HG02885 (cell line): Measurements from ENCODE around the gene CSTF2T.
"Not testable (repeated sequence)": the region's sequence is repeated elsewhere in the genome, so short reads cannot be mapped to it uniquely, and the experiment has no call there.

Experiments
- ATAC-seq: cut with Tn5 transposase; IDR thresholded peaks from one replicate; pipeline ENCODE4 v1.9.1; 2021; ENCODE audit warnings: mild to moderate bottlenecking; ENCODE audit not compliant: unreplicated experiment, poor library complexity

CSTF2T gene

GRCh38 chr10:51698473-51699063, 827 bp downstream of the CSTF2T start:
- no peak for ATAC-seq

- no peak for ATAC-seq
Measured at GRCh38 chr10:51696251-51696650, 3.1 kb downstream of the CSTF2T start.

DNA sequence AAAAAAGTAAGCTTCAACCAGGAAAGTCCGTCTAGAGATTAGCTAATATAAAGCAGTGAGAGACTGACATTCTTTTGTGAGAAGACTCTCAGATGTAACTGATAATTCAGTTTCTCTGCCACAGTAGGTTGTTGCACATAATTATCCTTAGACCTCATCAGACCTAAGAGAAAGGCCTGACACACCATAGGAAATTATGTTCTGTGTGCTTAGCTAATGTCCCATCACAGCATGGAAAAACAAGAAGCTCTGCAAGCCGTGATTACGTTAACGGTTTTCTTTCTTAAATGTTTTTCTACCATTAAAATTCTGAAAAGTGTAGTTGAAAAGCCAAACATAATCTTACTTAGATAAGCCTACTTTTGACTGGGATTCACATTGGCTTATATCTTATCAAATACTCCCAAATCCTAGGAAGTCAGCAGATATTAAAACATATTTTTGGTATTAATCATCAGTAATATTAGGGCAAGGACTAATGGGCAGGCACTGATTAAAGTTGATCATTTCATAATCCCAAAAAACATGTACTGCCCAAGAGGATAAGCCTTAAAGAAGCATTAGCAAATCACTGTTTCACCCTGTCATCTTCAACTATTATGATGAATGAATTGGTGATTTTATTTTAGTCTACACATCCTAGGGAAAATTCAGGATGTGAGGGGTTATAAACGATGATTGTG, 5.2 kb downstream of the CSTF2T start:
- no peak for ATAC-seq

DNA sequence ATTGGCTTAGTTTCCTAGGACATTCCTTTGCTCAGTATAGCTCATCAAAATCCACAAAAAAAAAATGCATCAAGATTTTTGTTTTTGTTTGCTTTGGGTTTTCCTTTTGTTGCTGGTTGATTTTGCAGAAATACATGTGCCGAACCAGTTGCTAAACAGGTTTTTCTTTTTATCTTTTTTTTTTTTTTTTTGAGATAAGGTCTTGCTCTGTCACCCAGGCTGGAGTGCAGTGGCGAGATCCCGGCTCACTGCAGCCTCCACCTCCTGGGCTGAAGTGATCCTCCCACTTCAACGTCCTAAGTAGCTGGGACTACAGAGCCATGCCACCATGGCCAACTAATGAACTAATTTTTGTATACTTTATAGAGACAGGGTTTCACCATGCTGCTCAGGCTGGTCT, 8.3 kb downstream of the CSTF2T start:
- no peak for ATAC-seq

DNA sequence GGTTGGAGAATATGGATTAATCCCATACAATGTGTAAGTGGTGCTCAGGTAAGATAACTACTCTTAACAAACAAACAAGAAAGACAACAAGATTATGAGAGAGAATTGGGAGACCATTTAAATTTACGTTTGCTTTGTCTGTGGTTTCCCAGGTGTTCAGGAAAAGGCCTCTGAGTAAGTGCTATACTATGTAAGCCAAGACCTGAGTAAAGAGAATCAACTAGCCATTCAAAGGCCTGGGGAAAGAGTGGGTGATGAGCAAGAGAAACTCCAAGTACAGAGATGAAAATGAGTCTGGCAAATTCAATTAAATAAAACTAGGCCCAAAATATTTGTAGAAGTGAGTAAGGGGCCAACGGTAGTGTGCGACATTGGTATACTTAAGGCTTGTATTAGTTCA, 9.9 kb downstream of the CSTF2T start:
- no peak for ATAC-seq

GRCh38 chr10:51688826-51689225, 10.6 kb downstream of the CSTF2T start:
- not testable (repeated sequence) for ATAC-seq

DNA sequence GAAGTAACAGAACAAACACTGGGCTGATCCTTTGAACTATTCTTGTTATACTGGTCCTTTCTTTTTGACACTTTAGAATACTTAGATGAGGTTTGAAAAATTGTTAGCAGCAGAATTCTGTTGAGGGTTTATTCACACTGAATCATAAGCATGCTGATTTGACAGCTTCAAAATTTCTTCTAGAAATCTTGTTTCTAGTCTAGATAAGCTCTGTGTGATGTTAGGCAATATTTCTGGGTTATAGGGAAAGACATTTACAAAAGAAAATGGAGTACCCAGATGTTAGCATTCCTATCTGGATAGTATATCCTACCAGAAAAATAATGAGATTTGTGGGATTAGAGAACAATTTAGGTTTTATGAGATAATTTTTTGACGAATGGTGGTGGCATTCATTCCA, 12.1 kb downstream of the CSTF2T start:
- no peak for ATAC-seq

DNA sequence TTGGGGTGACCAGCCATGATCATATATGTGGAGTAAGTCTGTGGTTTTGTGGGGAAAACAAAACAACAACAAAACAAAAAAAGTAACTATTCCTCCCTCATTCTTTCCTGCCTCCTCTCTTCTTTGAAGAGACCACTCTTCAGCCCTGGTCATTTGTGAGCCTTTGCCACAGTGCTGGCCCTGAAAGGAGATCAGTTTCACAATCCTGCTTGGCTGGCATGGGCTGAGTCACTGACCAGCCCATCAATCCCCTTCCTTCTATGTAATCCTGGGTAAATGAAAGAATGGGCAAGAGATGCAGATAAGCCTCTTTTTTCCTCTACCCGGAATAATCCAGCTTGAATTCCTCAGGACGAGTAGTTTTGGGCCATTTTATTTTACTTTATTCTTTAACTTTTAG, 13.6 kb downstream of the CSTF2T start:
- ATAC-seq: no peak

DNA sequence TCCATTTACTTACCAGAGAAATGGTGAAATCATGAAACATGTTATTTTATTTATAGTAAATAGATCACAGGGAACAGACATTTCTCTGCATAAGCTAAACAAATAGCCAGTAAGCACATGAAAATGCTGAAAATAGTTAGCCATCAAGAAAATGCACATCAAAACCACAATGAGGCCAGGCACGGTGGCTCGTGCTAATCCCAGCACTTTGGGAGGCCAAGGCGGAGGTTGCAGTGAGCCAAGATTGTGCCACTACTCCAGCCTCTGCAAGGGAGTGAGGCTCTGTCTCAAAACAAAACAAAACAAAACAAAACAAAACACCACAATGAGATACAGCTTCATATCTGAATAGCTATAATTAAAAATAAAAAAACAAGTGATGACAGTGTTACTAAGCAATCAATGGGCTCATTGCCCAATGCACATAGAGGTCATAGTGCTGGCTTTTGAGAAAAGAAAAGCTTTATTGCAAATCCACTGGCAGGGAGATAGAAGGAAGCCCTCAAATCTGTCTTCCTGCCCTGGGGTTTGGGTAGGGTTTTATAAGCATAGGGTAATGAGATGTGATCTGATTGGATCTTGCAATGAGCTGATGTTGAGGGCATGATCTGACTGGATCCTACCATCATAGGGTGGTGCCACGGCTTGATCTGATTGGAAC, 16.2 kb downstream of the CSTF2T start:
- no peak for ATAC-seq

DNA sequence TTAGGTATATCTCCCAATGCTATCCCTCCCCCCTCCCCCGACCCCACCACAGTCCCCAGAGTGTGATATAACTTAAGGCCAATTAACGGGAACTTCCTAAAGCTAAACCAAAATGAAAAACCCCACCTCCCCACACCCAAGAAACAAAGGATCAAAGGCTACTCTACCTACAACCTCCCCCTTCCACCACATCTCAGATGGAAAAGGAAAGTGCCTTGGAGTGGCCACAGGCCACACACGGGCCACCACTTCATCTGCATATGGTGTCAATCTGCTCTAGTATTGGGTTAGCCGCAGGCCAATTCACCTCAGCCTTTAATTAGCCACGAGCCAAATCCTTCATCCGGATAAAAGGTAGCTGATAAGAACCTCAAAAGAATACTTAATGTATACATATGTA, 19.6 kb downstream of the CSTF2T start:
- ATAC-seq: no peak

DNA sequence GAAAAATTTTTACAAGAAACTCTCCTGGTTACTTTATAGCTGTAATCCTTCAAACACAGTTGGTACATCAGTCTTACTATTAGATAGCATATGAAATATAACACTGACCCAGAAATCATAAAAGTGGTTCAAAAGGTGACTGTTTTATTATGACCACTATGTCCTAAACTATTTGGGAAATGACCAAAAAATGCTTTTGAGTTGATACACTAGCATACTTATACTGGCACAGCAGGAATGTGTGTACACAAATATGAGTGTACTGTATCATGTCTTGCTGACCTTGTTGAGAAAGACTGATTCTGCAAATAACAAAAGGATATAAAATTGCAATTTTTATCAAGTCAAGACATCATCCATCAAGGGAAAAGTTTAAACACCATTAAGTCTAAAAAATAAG, 24.3 kb downstream of the CSTF2T start:
- no peak for ATAC-seq

- no peak for ATAC-seq
Measured at GRCh38 chr10:51672039-51672535, 27.3 kb downstream of the CSTF2T start.

DNA sequence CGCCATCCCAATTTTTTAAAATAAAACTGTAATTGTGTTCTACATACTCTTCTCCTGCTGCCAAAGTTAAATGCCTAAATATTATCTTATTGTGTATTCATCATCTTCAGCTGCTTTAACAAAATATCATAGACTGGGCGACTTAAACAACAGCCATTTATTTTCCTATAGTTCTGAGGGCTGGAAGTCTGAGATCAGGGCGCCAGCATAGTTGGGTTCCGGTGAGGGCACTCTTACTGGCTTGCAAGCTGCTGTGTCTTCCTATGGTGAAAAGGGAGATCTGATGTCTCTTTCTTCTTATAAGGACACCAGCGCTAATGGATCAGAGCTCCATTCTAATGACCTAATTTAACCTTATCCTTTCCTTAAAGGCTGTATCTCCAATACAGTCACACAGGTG, 30.4 kb downstream of the CSTF2T start:
- no peak for ATAC-seq

DNA sequence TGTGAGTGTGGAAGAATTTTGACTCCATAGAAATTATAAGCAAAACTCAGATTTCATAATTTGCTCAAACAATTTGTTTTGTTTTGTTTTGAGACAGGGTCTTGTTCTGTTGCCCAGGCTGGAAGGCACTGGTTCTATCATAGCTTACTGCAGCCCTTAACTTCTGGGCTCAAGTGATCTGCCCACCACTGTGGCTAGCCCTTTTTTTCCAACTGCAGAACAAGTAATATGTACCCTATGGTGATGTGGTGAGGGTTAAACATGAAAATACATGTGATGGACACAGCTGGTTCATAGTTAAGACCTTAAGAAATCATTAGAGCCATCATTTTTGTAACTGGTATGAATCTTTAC, 31.1 kb downstream of the CSTF2T start:
- no peak for ATAC-seq

- no peak for ATAC-seq
Measured at GRCh38 chr10:51667678-51668335, 31.6 kb downstream of the CSTF2T start.

GRCh38 chr10:51666456-51666855, 32.9 kb downstream of the CSTF2T start:
- ATAC-seq: no peak

DNA sequence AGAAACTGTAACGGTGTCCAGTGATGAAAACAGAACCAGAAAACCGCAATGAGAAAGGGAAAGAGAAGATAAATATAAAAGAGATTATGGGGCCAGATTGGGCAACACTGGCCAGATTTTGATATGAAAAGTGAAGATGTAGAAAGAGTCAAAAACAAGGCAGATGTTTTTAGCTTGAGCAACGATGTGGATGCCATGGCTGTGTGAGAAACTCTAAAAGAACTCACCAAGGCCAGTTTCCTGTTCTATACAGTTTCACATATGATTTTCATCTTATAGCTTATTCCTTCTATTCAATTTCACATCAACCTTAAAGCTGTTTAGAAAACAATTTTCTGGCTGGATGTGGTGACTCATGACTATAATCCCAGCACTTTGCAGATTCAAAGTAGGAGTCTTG, 36.3 kb downstream of the CSTF2T start:
- no peak for ATAC-seq

DNA sequence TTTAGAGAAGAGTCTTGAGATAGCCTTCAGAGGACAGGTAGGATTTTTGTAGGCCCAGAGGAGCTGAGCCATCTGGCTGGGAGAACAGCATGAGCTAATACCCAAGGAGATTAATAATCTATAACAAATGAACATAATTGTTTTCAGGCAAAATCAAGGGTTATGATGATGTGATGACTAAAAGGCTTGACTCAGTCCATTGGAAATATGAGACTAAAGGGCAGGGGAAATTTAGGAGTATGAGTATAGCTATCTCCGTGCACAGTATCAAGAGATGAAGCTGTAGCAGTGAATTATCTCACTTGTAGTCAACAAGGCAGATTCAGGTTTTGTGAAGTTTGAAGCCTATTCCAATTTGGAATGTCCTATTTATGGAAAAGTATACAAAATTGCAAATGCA, 40.1 kb downstream of the CSTF2T start:
- no peak for ATAC-seq

DNA sequence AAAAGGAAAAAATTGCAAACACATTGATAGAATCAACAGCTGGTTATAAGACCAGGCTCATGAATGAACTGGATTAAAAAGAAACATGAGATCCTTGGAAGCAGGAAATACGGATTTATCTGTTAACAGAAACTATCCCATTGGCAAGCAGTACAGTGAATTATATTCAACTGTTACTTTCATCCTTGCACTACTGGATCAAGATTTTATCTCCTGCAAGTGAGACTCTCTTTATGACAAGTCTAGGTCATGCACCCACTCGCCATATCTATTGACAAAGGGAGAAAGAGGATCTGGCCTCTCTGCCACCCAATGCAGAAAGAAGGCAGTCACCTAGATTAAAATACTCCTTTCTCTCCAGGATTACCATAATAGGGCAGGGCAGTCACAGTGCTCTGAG, 41.4 kb downstream of the CSTF2T start:
- ATAC-seq: no peak

DNA sequence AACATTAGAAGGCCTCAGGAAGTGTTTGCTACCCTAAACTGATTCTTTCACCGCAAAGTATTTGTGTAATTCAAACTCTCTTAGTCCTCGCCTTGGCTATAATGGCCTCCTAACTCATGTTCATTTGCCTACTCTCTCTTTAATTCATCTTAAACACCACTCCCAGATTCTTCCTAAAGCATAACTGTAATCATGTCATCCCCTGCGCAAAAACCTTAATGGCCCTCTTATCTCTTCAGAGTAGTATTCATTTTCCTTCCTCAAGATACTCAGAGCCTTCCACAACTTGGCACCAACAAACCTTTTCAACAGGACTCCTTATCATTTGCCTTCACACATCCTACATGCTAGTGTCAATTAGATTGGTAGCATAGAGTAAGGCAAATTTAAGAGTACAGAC, 42.9 kb downstream of the CSTF2T start:
- no peak for ATAC-seq

GRCh38 chr10:51654918-51655317, 44.5 kb downstream of the CSTF2T start:
- ATAC-seq: no peak
